ENCODE data around the gene SCYGR6. TPM values are rescaled to one million over a fixed set of nuclear protein-coding genes. Genes with fewer than 3 reads are reported as not detected.

Gene SCYGR6
- total RNA-seq, 1 donor from 2014 or later: not detected

- H3K4me1 ChIP-seq: peaks cover 9% of the 10 kb centered on the region
- TF ChIP-seq CTCF (IDR thresholded peaks at IDR 0.05; ENCODE audit: borderline replicate concordance): no peak
- intact Hi-C loops (cut with micrococcal nuclease): no loop called here
- no peak overlapping the region for H3K27ac ChIP-seq (replicated peaks)
- DNase-seq: no peak
- H3K4me3 ChIP-seq: no peak overlapping the region
- peaks cover 49% of the 10 kb centered on the region for H3K27me3 ChIP-seq (ENCODE audit: low read depth)
- no peaks in the 10 kb centered on the region for H3K9me3 ChIP-seq (replicated peaks)
- H3K36me3 ChIP-seq: no peaks in the 10 kb centered on the region
These were observed 3.9 kb downstream of the SCYGR6 start for GRCh38 chr2:227720680-227721079.

DNA sequence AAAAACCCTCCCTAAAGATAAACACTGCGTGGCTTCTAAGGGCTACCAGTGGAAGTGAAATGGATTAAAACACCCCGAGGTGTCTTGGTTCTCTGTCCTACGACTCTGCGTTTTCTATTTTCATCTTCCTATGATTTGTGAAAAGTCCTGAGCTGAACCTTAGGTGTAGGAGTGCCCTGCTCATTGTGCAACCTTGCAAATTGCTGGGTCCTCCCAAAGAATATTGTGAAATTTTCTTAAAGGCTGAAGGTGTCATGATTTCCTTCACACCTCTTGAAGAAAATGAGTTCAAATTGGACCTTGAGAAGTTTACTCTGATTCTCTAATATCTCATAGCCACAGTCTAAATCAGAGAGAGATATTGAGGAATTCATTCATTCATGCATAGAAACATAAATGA, 4.9 kb downstream of the SCYGR6 start:
- no peaks in the 10 kb centered on the region for H3K36me3 ChIP-seq

GRCh38 chr2:227717687-227718567, 6.6 kb downstream of the SCYGR6 start, which contains the start of gene SLC19A3:
SLC19A3 (minus strand) TSS chr2:227718028; CDS start chr2:227702318, 15,710 bp downstream.
- TF ChIP-seq CTCF (IDR thresholded peaks at IDR 0.05; ENCODE audit: borderline replicate concordance): no peak
- Histone ChIP-seq H3K4me1 (peaks cover 9% of the 10 kb centered on the region), H3K27ac (replicated peaks) (peak within 1 kb of the TSS; percentile 56), H3K36me3 (no peaks in the 10 kb centered on the region), H3K27me3 (ENCODE audit: low read depth) (peaks cover 30% of the 10 kb centered on the region), H3K4me3 (peak within 1 kb of the TSS; percentile 59), H3K9me3 (replicated peaks) (no peaks in the 10 kb centered on the region)
- intact Hi-C loops (cut with micrococcal nuclease): no loop called here
- peak; percentile 86 for DNase-seq

More for the DNA sequence above, 4.9 kb downstream of the SCYGR6 start:
- intact Hi-C loops (cut with micrococcal nuclease): no loop called here
- H3K4me3 ChIP-seq: no peak overlapping the region
- H3K27me3 ChIP-seq (ENCODE audit: low read depth): peaks cover 42% of the 10 kb centered on the region
- no peak overlapping the region for H3K27ac ChIP-seq (replicated peaks)
- DNase-seq: no peak
- TF ChIP-seq CTCF (IDR thresholded peaks at IDR 0.05; ENCODE audit: borderline replicate concordance): no peak
- H3K4me1 ChIP-seq: peaks cover 9% of the 10 kb centered on the region
- no peaks in the 10 kb centered on the region for H3K9me3 ChIP-seq (replicated peaks)

- H3K36me3 ChIP-seq: no peaks in the 10 kb centered on the region
- no peaks in the 10 kb centered on the region for H3K9me3 ChIP-seq (replicated peaks)
- no peak for TF ChIP-seq CTCF (IDR thresholded peaks at IDR 0.05; ENCODE audit: borderline replicate concordance)
- H3K27me3 ChIP-seq (ENCODE audit: low read depth): peaks cover 23% of the 10 kb centered on the region
- DNase-seq: no peak
- H3K27ac ChIP-seq (replicated peaks): no peak overlapping the region
- H3K4me3 ChIP-seq: no peak overlapping the region
- intact Hi-C loops (cut with micrococcal nuclease): no loop called here
- H3K4me1 ChIP-seq: peaks cover 9% of the 10 kb centered on the region
These were observed 8.1 kb downstream of the SCYGR6 start for GRCh38 chr2:227716501-227716900.

DNA sequence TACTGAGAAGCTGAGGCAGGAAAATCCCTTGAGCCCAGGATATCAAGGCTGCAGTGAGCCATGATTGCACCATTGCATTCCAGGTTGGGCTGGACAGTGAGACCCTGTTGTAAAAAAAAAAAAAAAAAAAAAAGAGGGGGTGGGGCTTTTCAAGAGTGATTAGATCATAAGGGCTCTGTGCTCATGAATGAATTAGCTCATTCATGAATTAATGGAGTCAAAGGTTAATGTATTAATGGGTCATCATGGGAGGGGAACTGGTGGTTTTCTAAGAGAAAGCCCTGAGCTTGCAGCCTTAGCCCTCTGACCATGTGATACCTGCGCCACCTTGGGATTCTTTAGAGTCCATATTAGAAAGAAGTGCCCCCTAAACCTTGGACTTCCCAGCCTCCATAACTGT, 11.3 kb downstream of the SCYGR6 start:
- peaks cover 26% of the 10 kb centered on the region for H3K27me3 ChIP-seq (ENCODE audit: low read depth)
- TF ChIP-seq CTCF (IDR thresholded peaks at IDR 0.05; ENCODE audit: borderline replicate concordance): no peak
- intact Hi-C loops (cut with micrococcal nuclease): no loop called here
- no peaks in the 10 kb centered on the region for H3K9me3 ChIP-seq (replicated peaks)
- H3K4me1 ChIP-seq: peaks cover 9% of the 10 kb centered on the region
- H3K36me3 ChIP-seq: no peaks in the 10 kb centered on the region
- no peak overlapping the region for H3K4me3 ChIP-seq
- no peak for DNase-seq
- no peak overlapping the region for H3K27ac ChIP-seq (replicated peaks)

Data from left ventricle myocardium inferior (tissue), 1 donor.